ENCODE measurements around the gene CNTNAP1.

Gene CNTNAP1

DNA sequence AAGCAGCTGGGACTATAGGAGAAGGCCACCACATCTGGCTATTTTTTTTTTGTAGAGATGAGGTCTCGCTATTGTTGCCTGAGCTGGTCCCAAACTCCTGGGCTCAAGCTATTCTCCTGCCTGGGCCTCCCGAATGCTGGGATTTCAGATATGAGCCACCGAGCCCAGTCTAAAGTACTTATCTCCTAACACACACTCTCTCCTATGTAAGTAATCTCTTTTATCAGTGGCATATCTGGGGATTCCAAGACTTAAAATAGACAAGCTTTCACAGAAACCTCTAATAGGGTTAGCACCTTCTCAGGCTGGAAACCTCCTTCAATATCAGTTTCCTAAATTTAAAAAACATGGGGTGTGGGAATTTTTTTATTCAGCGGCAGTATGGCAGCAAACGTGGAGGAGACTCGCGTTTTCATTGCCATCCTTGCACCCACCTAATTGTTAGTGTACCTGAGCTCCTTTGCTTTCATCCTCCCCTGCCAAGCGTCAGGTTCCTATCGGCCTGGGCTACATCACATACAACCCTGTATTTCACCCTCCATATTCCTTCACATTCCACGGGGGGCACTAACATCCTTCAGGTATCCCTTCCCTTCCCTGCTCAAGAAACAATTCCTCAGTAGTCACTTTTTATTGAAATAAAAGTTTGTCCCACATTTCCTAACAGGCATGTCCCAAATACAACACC lies 61.4 kb downstream of the CNTNAP1 start:
- no peak for DNase-seq

DNA sequence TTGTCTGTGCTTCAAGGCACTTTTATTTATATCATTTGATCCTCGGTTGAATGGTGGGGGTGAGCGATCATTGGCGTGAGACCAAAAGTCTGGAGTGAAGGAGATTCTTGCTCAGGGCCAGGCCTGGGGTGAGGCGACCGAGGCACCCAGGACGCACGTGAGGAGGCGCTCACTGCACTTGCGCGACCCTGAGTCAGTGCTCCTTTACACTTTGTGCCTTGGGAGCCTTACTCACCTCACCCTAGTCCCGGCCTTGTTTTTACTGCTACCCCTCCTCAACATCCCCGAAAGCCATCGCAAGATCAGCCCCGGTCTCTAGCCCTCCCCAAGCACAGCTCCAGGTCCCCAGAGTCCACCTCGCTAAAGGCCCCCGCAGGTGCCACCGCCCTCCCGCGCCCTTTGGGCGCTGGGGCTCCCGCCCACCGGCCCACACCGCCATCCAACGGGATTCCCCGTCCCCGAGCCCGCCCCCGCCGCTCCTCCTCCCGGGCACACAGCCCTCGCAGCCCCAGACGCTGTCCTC lies 62.0 kb downstream of the CNTNAP1 start:
- DNase-seq = no peak

DNA sequence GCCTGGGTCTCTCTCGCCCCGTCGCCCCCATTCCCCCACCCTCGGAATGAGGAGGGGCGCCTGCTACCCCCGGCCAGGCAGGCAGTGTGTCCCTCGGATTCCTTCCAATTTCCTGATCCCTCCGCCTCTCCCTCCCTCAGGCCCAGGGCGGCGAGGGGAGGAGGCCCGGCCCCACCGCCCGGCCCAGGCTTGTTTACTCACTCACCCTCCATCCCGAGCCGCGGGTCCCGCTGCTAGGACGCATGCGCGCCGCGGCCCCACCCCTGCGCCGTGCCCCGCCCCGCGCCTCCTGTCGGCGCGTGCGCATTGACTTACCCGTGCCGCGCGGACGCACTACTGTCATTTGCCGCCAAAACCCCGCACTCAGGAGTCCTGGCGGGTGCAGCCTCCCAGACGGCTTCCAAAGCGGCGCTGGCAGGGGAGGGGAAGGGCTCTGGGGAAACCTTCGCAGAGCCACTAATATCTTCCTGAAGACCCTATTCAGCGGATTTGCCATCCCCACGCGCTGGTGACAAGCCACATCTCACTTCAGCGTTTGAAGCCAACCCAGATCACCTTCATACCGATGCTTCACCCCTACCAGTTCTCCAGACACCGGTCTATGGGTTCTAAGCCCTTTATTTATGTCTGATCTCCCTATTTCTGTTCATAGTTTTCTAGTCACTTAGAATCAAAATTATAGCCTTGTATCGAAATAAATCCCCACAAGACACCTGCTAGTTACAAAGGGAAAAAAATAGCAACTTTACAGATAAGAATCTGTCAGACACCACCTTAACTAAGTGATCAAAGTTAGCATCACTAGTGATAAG lies 62.7 kb downstream of the CNTNAP1 start, which contains the start of gene EZH1:
Gene EZH1, minus strand, starts transcription at position 235 of the 812 bp plus-strand sequence. CDS start 16,099 bp downstream, outside the sequence.
- peak; percentile 63 for DNase-seq

DNA sequence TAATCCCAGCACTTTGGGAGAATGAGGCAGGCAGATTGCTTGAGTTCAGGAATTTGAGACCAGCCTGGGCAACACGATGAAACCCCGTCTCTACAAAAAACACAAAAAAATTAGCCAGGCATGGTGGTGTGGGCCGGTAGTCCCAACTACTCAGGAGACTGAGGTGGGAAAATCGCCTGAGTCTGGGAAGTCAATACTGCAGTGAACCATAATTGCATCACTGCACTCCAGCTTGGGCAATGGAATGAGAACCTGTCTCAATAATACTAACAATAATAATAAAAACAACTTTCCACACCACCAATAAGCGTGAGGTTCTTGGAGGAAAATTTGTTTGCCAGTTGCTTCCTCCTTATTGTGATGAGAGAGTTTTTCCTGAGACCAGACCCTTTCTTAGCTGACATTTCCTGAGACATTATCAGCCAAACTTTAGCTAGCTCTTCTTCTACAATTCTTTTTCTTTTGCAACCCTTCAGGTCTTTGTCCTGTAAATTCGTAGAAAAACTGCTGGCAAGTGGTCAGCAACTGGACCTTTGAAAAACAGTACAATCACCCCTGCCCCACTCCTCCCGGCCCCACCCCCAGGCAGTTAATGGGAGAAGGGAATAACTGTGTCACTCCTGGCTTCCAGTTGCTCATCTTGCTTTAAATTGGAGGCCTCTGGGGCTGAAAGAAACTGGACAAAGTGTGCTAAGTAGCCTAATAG lies 66.0 kb downstream of the CNTNAP1 start:
- no peak for DNase-seq

DNA sequence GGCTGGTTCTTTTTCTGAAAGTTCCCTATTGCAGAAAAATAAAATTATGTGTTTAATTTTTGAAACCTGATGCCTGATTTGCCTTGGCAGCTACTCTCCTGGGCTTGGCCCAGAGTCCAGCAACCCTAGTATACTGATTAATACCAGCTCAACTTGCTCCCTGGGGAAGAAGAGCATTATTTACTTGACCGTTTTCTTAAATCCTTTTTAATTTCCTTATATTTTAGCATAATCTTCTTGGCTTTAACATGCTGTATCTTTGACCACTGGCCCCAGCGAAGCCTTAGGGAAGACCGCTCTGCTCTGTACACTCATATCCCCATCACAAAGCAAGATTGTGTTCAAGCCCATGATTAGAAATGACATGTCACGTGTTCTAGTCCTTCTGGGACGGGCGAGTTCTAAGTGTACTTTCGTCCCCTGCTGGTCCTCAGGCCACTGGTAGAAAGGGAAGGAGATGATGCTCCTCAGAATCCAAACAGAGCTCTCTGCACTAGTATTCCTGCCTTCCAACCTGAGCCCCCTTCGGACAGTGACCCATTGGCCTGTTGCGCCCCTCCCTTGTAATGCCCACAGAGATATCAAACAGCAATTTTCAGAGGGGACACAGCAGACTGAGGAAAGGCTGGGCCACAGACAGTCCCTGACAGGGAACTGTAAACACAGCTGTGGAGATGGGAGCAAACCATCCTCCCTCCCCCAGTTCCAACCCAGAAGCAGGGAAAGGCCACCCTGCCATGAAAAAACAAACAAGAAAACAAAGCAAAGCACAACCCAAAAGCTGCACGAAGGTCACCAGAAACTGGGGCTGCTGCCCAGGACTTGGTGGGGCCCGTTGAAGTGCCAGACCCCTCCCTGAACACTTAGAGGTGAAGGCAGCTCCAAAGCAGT lies 66.8 kb downstream of the CNTNAP1 start:
- DNase-seq = no peak

Data from NCI-H1417 treated with DMSO at 0.1 percent for 48 hours (cell line).